Sigmoid colon (tissue), 4 donors: ENCODE data around the gene USP46.

Source experiments
- POLR2A ChIP-seq, 2 donors: fragments of 450-650 bp; IDR thresholded peaks; one replicate each; pipeline ENCODE4 v1.6.1; 2016; ENCODE audit warnings: antibody characterized with exemption in 2 of 2, mild to moderate bottlenecking in 2 of 2, moderate library complexity in 2 of 2
- POLR2AphosphoS5 ChIP-seq, 4 donors: sonication (generic); formaldehyde crosslinking; IDR thresholded peaks; one replicate each; pipeline ENCODE4 v1.6.1; 2017; ENCODE audit warnings: antibody characterized with exemption in 4 of 4
- TF ChIP-seq, protein P1 (sequence below), 4 experiments: fragments of 450-650 bp in 3 of 4; fragments of 200-600 bp in 1 of 4; IDR thresholded peaks; one replicate each; pipeline ENCODE4 v1.5.1; 2016 to 2019; ENCODE audit warnings: antibody characterized with exemption in 4 of 4, mild to moderate bottlenecking in 3 of 4, moderate library complexity in 2 of 4

DNA sequence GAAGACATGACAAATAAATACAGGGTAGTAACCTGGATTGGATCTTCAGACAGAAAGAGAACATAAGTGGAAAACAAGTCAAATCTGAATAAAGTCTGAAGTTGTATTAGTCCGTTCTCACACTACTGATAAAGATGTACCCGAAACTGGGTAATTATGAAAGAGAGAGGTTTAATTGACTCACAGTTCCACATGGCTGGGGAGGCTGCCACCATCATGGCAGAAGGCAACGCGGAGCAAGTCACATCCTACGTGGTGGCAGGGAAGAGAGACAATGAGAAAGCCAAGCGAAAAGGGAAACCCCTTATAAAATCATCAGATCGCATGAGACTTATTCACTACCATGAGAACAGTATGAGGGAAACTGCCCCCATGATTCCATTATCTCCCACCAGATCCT is 82.8 kb downstream of the USP46 start:
- TF ChIP-seq, protein P1, sequence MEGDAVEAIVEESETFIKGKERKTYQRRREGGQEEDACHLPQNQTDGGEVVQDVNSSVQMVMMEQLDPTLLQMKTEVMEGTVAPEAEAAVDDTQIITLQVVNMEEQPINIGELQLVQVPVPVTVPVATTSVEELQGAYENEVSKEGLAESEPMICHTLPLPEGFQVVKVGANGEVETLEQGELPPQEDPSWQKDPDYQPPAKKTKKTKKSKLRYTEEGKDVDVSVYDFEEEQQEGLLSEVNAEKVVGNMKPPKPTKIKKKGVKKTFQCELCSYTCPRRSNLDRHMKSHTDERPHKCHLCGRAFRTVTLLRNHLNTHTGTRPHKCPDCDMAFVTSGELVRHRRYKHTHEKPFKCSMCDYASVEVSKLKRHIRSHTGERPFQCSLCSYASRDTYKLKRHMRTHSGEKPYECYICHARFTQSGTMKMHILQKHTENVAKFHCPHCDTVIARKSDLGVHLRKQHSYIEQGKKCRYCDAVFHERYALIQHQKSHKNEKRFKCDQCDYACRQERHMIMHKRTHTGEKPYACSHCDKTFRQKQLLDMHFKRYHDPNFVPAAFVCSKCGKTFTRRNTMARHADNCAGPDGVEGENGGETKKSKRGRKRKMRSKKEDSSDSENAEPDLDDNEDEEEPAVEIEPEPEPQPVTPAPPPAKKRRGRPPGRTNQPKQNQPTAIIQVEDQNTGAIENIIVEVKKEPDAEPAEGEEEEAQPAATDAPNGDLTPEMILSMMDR (IDR thresholded peaks at IDR 0.05), result no peak
- TF ChIP-seq POLR2AphosphoS5 (IDR thresholded peaks at IDR 0.05) (no peak), POLR2A (IDR thresholded peaks at IDR 0.05) (no peak)
